GM21528 (cell line): ENCODE measurements around the gene GALNT17.

Experiments used
- ATAC-seq: cut with Tn5 transposase; IDR thresholded peaks from one replicate; pipeline ENCODE4 v1.9.1; 2021; ENCODE audit warnings: mild to moderate bottlenecking, moderate library complexity; ENCODE audit not compliant: unreplicated experiment, low FRiP score

The GALNT17 gene

GRCh38 chr7:71754828-71755227 is 622.9 kb downstream of the GALNT17 start:
- ATAC-seq, result no peak

- ATAC-seq, result no peak
Observed at GRCh38 chr7:71761336-71761735, 629.4 kb downstream of the GALNT17 start.
